A673 (cell line): ENCODE data around the gene DHPS. TPM values are rescaled to one million over a fixed set of nuclear protein-coding genes. Genes with fewer than 3 reads are reported as not detected.

Experiments used
- BruUV-seq: library from RNA; stranded (reverse); fragments of 400-500 nt; replicated peaks from 2 replicates; lab custom pipeline; 2021; lab: Mats Ljungman, UMichigan
- CTCF ChIA-PET: fragments of 300-600 bp; sonication (Branson Sonifier 250); formaldehyde crosslinking; loops from one replicate; lab custom pipeline; 2022; ENCODE audit warnings: antibody characterized with exemption; lab: Charles Lee
- POLR2A ChIA-PET: fragments of 300-600 bp; sonication (Branson Sonifier 250); formaldehyde crosslinking; loops from one replicate; lab custom pipeline; 2022; ENCODE audit warnings: antibody characterized with exemption; ENCODE audit not compliant: low non-redundant PET; lab: Charles Lee
- DNase-seq: peaks from one replicate; pipeline ENCODE4 v3.0.0-alpha.2; 2015; ENCODE audit warnings: low spot score
- H3K27ac ChIP-seq: fragments of 200-600 bp; sonication (generic); 2 replicates; pipeline ENCODE4 v1.5.1; 2016; ENCODE audit warnings: mixed run types, low read depth, mild to moderate bottlenecking, mixed read lengths, antibody characterized with exemption, low read length; ENCODE audit not compliant: poor library complexity, severe bottlenecking
- H3K27me3 ChIP-seq: fragments of 200-600 bp; sonication (generic); replicated peaks from 2 replicates; pipeline ENCODE4 v1.6.1; 2017; ENCODE audit warnings: mixed run types, low read depth, mild to moderate bottlenecking, mixed read lengths, antibody characterized with exemption, low read length; ENCODE audit not compliant: insufficient read depth, poor library complexity
- H3K36me3 ChIP-seq: fragments of 200-600 bp; sonication (generic); 2 replicates; pipeline ENCODE4 v1.6.1; 2016; ENCODE audit warnings: mixed run types, mild to moderate bottlenecking, mixed read lengths, antibody characterized with exemption, low read length; ENCODE audit not compliant: insufficient read depth, poor library complexity, severe bottlenecking
- H3K4me1 ChIP-seq: fragments of 200-600 bp; sonication (generic); 2 replicates; pipeline ENCODE4 v1.6.1; 2017; ENCODE audit warnings: mixed run types, mild to moderate bottlenecking, mixed read lengths, antibody characterized with exemption, low read length; ENCODE audit not compliant: insufficient read depth, poor library complexity, severe bottlenecking
- H3K4me3 ChIP-seq: fragments of 200-600 bp; sonication (generic); 2 replicates; pipeline ENCODE4 v1.5.1; 2016; ENCODE audit warnings: low read depth, mixed run types, mild to moderate bottlenecking, mixed read lengths, low read length; ENCODE audit not compliant: poor library complexity, severe bottlenecking
- H3K9me3 ChIP-seq: fragments of 200-600 bp; sonication (generic); 2 replicates; pipeline ENCODE4 v1.6.1; 2016; ENCODE audit warnings: mixed run types, low read depth, mild to moderate bottlenecking, mixed read lengths, antibody characterized with exemption, low read length; ENCODE audit not compliant: poor library complexity, severe bottlenecking
- CTCF ChIP-seq: fragments of 300-800, 200-600 bp; sonication (generic); conservative IDR thresholded peaks from 2 replicates; pipeline ENCODE4 v1.5.1; 2017; ENCODE audit warnings: low read depth, mild to moderate bottlenecking, antibody characterized with exemption, low read length, moderate library complexity, mixed read lengths
- EZH2 ChIP-seq: fragments of 200-600 bp; sonication (generic); IDR thresholded peaks from 2 replicates; pipeline ENCODE4 v1.6.1; 2017; ENCODE audit warnings: borderline replicate concordance, low read depth, mild to moderate bottlenecking, mixed read lengths, antibody characterized with exemption, low read length; ENCODE audit not compliant: poor library complexity, severe bottlenecking
- intact Hi-C: fragments of 100-400 bp; cut with micrococcal nuclease; formaldehyde crosslinking; loops from one replicate; pipeline ENCODE4 v1.10.0; 2022; ENCODE audit not compliant: unreplicated experiment
- total RNA-seq: library from RNA; stranded (reverse); gene quantifications from 2 replicates; pipeline ENCODE4 v1.2.3, GENCODE V29; 2021

Gene DHPS
- total RNA-seq, 1 experiment from 2014 or later, result 117 TPM

GRCh38 chr19:12689581-12690216 lies 8.0 kb upstream of the DHPS start:
- intact Hi-C loops, result no loop called here
- H3K9me3 ChIP-seq, result no peaks in the 10 kb centered on the region
- ChIA-PET CTCF (no interaction called here), POLR2A (no interaction called here)
- H3K36me3 ChIP-seq, result no peaks in the 10 kb centered on the region
- H3K4me1 ChIP-seq, result no peaks in the 10 kb centered on the region
- no TSS peak for BruUV-seq
- H3K27ac ChIP-seq, result no peak overlapping the region
- DNase-seq, result no peak
- H3K4me3 ChIP-seq, result no peak overlapping the region
- H3K27me3 ChIP-seq, result no peaks in the 10 kb centered on the region
- TF ChIP-seq CTCF (no peak), EZH2 (no peak)

GRCh38 chr19:12689012-12689411 lies 7.3 kb upstream of the DHPS start:
- DNase-seq, result no peak
- Histone ChIP-seq H3K36me3 (no peaks in the 10 kb centered on the region), H3K4me3 (no peak overlapping the region), H3K27ac (no peak overlapping the region), H3K4me1 (no peaks in the 10 kb centered on the region), H3K27me3 (no peaks in the 10 kb centered on the region), H3K9me3 (no peaks in the 10 kb centered on the region)
- CTCF ChIA-PET, result no interaction called here
- POLR2A ChIA-PET, result no interaction called here
- intact Hi-C loops, result no loop called here
- no TSS peak for BruUV-seq
- TF ChIP-seq EZH2 (no peak), CTCF (no peak)

GRCh38 chr19:12687496-12688196 lies 6.0 kb upstream of the DHPS start, which contains the start of gene GNG14:
TSS of gene GNG14 (plus strand) at chr19:12687998. CDS start at chr19:12688049, 51 bp downstream.
- DNase-seq, result no peak
- ChIA-PET POLR2A (interaction anchor here (0.6 to 0.7 kb wide), 2 partner anchors 16 to 85 kb away, joined by 3 to 13 read pairs; no protein-coding TSS in a partner anchor), CTCF (no interaction called here)
- H3K36me3 ChIP-seq, result no peaks in the 10 kb centered on the region
- H3K4me1 ChIP-seq, result no peaks in the 10 kb centered on the region
- BruUV-seq, result no TSS peak
- H3K9me3 ChIP-seq, result no peaks in the 10 kb centered on the region
- H3K4me3 ChIP-seq, result no peak within 1 kb of the TSS
- no peak within 1 kb of the TSS for H3K27ac ChIP-seq
- H3K27me3 ChIP-seq, result no peaks in the 10 kb centered on the region
- intact Hi-C loops, result no loop called here
- TF ChIP-seq EZH2 (no peak), CTCF (no peak)
